Transverse colon (tissue), 4 donors: ENCODE measurements around the gene KANSL3.

Experiments used
- CTCF ChIP-seq, 5 experiments: fragments of 200-600 bp in 3 of 5; fragments of 450-650 bp in 2 of 5; sonication (generic) in 3 of 5; IDR thresholded peaks; 1 replicate in 2 of 5; 2 replicates in 3 of 5; pipeline ENCODE4 v1.5.1; 2016 to 2017; ENCODE audit warnings: antibody characterized with exemption in 5 of 5, inconsistent platforms in 3 of 5, mild to moderate bottlenecking in 2 of 5, moderate library complexity in 1 of 5
- EP300 ChIP-seq: sonication (generic); formaldehyde crosslinking; IDR thresholded peaks from one replicate; pipeline ENCODE4 v1.6.1; 2017; ENCODE audit warnings: antibody characterized with exemption, low read depth
- POLR2AphosphoS5 ChIP-seq, 3 donors: sonication (generic); formaldehyde crosslinking; IDR thresholded peaks; one replicate each; pipeline ENCODE4 v1.6.1; 2016; ENCODE audit warnings: antibody characterized with exemption in 3 of 3

- TF ChIP-seq EP300 (no peak), POLR2AphosphoS5 (IDR thresholded peaks at IDR 0.05) (no peak), CTCF (IDR thresholded peaks at IDR 0.05) (no peak)
Measured at GRCh38 chr2:96648306-96648930, 10.3 kb upstream of the KANSL3 start.
